HL-60 (cell line): Measurements from ENCODE around the gene C14orf180.

Experiments used
- DNase-seq, 2 experiments: peaks; one replicate each; pipeline ENCODE4 v3.0.0-alpha.2; 2010 to 2020; ENCODE audit warnings: low read depth in 1 of 2, low spot score in 1 of 2
- H3K27ac ChIP-seq: fragments of 250-450 bp; sonication (Bioruptor Pico); replicated peaks from 2 replicates; pipeline ENCODE4 v1.5.1; 2020; ENCODE audit warnings: mild to moderate bottlenecking, moderate library complexity
- H3K27me3 ChIP-seq: fragments of 250-450 bp; sonication (Bioruptor Pico); 2 replicates; pipeline ENCODE4 v1.5.1; 2021; ENCODE audit warnings: mild to moderate bottlenecking, moderate library complexity; ENCODE audit not compliant: insufficient read depth, poor library complexity, severe bottlenecking
- H3K4me3 ChIP-seq: replicated peaks from 2 replicates; pipeline ENCODE4 v1.5.1; 2011; ENCODE audit warnings: mild to moderate bottlenecking, control low read depth, low read length; ENCODE audit not compliant: insufficient read depth
- CTCF ChIP-seq: IDR thresholded peaks from one replicate; pipeline ENCODE4 v1.5.1; 2011; ENCODE audit warnings: low read length, control low read depth, inconsistent platforms; ENCODE audit not compliant: insufficient read depth
- GABPA ChIP-seq: IDR thresholded peaks from 2 replicates; pipeline ENCODE4 v1.6.1; 2012; ENCODE audit warnings: low read depth
- POLR2AphosphoS5 ChIP-seq: IDR thresholded peaks from 2 replicates; pipeline ENCODE4 v1.6.1; 2012; ENCODE audit warnings: low read depth
- REST ChIP-seq: IDR thresholded peaks from 2 replicates; pipeline ENCODE4 v1.6.1; 2012; ENCODE audit warnings: low read depth; ENCODE audit not compliant: insufficient replicate concordance
- SPI1 ChIP-seq: IDR thresholded peaks from 2 replicates; pipeline ENCODE4 v1.6.1; 2012; ENCODE audit warnings: low read depth, mild to moderate bottlenecking, borderline replicate concordance

C14orf180 gene

GRCh38 chr14:104582662-104583061 lies 3.1 kb downstream of the C14orf180 start:
- Histone ChIP-seq H3K4me3 (no peak overlapping the region), H3K27me3 (no peaks in the 10 kb centered on the region), H3K27ac (no peak overlapping the region)
- no peak for DNase-seq
- TF ChIP-seq POLR2AphosphoS5 (no peak), REST (no peak), SPI1 (no peak), GABPA (no peak), CTCF (no peak)

DNA sequence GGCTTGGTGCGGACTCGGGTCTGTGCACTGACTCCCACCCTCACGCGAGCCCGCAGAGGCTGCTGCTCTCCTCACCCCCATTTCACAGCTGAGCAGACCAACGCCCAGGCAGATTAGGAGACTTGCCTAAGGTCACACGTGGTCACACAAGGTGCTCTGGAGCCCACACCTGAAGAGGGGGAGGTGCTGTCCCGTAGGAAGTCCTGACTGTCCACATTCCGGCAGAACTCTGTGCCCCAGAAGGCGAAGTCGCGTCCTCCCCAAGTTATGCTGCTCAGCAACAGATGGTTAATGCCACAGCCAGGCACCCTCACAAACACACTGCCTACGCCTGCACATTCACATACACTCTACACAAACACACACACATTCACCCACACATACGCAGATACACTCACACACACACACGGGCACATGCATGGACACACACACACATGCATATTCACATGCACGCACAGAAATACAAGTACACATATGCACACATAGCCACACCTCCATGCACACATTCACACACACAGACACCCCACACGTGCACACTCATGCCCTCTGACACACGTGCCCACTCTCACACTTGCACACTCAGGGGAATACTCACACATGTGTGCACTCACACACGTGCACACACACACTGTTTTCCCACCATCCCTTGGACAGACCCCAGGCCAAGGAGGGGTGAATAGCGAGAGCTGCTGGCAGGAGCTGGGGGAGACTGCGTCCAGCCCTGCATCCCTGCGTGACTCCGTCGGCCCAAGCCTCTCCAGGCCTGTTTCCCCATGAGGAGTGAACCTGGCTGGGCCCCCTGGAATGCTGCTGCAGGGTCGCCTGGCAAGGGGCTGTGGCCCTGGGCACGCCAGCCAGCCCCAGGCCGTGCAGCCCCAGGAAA lies 4.1 kb downstream of the C14orf180 start:
- H3K27me3 ChIP-seq = no peaks in the 10 kb centered on the region
- H3K4me3 ChIP-seq = no peak overlapping the region
- no peak overlapping the region for H3K27ac ChIP-seq
- TF ChIP-seq CTCF (no peak), GABPA (no peak), SPI1 (no peak), REST (no peak), POLR2AphosphoS5 (no peak)
- no peak for DNase-seq

DNA sequence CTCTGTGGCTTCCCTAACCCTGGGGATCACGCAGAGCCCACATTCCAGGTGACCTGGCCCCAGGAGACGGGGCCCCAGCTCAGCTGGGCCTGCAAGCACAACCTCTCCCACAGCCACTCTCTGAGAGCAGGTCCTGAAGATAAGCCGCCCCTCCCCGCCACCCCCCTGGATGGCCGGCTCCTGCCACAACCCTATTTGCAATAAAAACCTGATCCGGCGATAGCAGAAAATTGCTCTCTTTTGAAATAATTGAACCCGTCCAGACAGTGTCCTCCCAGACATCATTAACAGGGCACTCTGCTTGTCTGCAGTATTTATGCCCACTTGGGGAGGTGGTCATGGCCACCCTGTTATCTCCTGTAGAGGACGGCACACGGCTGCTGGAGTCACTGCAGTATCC lies 5.0 kb downstream of the C14orf180 start:
- H3K27me3 ChIP-seq = peaks cover 4% of the 10 kb centered on the region
- H3K4me3 ChIP-seq = no peak overlapping the region
- DNase-seq = no peak
- no peak overlapping the region for H3K27ac ChIP-seq
- no peak for TF ChIP-seq GABPA
- TF ChIP-seq CTCF = no peak
- TF ChIP-seq POLR2AphosphoS5 = no peak
- no peak for TF ChIP-seq SPI1
- no peak for TF ChIP-seq REST
